SK-N-MC (cell line): ENCODE data around the gene TTLL11.

Source experiments
- DNase-seq: peaks from one replicate; pipeline ENCODE4 v3.0.0-alpha.2; 2011; ENCODE audit warnings: low read depth, low spot score
- H3K27ac ChIP-seq: fragments of 200-600 bp; sonication (generic); 2 replicates; pipeline ENCODE4 v1.5.1; 2016; ENCODE audit warnings: mixed run types
- H3K36me3 ChIP-seq: fragments of 200-600 bp; sonication (generic); 2 replicates; pipeline ENCODE4 v1.6.1; 2017; ENCODE audit warnings: antibody characterized with exemption, low read length, mixed read lengths; ENCODE audit not compliant: insufficient read depth
- H3K4me3 ChIP-seq: fragments of 200-600 bp; sonication (generic); 2 replicates; pipeline ENCODE4 v1.5.1; 2016
- H3K9ac ChIP-seq: fragments of 200-600 bp; sonication (generic); 2 replicates; pipeline ENCODE4 v1.8.0; 2017; ENCODE audit warnings: mixed run types, mixed read lengths; ENCODE audit not compliant: insufficient read length
- H3K9me3 ChIP-seq: fragments of 200-600 bp; sonication (generic); 2 replicates; pipeline ENCODE4 v1.6.1; 2017; ENCODE audit warnings: low read depth, mild to moderate bottlenecking, antibody characterized with exemption, low read length, moderate library complexity, mixed read lengths
- EZH2 ChIP-seq: fragments of 200-600 bp; sonication (generic); IDR thresholded peaks from one replicate; pipeline ENCODE4 v1.6.1; 2017; ENCODE audit warnings: antibody characterized with exemption
- FOXP2 ChIP-seq: optimal IDR thresholded peaks from 2 replicates; pipeline ENCODE3; 2011; ENCODE audit warnings: mild to moderate bottlenecking, moderate library complexity; ENCODE audit not compliant: insufficient read depth; ENCODE audit errors: extremely low read length, control extremely low read depth
- POLR2AphosphoS5 ChIP-seq: IDR thresholded peaks from 2 replicates; pipeline ENCODE4 v1.6.1; 2012; ENCODE audit warnings: mild to moderate bottlenecking, low read depth, low read length, borderline replicate concordance

Gene TTLL11

DNA sequence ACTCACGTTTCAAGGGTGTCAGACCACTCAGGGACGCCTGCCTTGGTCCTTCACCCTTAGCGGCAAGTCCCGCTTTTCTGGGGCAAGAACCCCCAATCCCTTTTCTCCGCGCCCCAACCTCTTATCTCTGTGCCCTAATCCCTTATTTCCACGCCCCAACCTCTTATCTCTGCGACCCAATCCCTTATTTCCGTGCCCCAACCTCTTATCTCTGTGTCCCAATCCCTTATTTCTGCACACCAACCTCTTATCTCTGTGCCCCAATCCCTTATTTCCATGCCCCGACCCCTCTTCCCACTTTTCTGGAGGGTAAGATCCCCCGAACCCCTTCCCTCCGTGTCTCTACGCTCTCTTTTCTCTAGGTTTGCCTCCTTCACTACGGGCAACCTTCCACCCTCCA is 302.3 kb downstream of the TTLL11 start:
- no peaks in the 10 kb centered on the region for H3K9me3 ChIP-seq
- no peak overlapping the region for H3K4me3 ChIP-seq
- TF ChIP-seq POLR2AphosphoS5 (no peak), EZH2 (no peak), FOXP2 (no peak)
- no peak overlapping the region for H3K27ac ChIP-seq
- no peak overlapping the region for H3K9ac ChIP-seq
- DNase-seq: no peak
- no peaks in the 10 kb centered on the region for H3K36me3 ChIP-seq

DNA sequence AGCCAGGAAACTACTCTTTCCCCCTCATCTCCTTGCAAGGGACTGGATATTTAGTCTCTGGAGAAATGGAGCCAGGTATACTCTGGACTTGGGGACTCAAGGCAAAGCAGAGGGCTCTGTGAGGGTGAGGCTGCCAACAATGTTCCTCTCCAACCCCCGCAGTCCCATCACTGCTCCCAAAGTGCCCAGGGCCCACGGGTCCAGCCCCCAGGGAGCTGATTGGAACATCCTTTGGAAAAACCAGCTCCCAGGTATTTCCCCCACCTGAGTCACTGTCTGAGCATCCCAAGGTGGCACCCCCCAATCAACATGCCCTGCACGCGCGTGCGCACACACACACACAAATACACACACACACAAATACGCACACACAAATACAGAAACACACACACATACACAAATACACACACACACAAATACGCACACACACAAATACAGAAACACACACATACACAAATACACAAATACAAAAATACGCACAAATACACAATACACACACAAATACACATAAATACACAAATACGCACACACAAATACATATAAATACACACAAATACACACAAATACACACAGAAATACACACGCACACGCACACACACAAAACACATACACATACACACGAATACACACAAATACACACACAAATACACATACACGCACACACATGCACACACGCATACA is 304.3 kb downstream of the TTLL11 start:
- H3K4me3 ChIP-seq: no peak overlapping the region

DNA sequence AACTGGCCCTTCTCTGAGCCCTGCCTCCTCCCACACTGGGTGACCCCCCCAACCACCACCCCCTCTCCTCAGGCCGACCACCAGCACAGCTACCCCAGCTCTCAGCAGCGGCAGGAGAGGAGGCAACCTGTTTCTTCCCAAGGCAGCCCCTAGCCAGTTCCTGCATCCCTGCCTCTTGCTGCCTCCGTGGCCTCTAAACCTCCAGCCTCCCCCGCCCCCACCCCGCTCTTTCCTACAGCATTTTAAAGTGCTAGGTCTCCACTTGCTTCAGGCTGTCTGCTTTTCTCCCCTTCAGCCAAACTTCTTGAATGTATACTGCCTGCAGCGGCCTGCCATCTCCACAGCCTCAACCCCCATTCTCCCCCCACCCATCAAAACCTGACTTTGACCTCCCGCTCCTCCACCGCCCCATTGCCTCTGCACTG is 306.1 kb downstream of the TTLL11 start:
- no peak overlapping the region for H3K27ac ChIP-seq
- DNase-seq: no peak
- H3K9me3 ChIP-seq: no peaks in the 10 kb centered on the region
- H3K9ac ChIP-seq: no peak overlapping the region
- TF ChIP-seq POLR2AphosphoS5 (no peak), EZH2 (no peak), FOXP2 (no peak)
- no peak overlapping the region for H3K4me3 ChIP-seq
- peaks cover 5% of the 10 kb centered on the region; the same call in 1 of the 2 replicates for H3K36me3 ChIP-seq

More for the DNA sequence above, 304.3 kb downstream of the TTLL11 start:
- H3K9me3 ChIP-seq: no peaks in the 10 kb centered on the region
- no peak overlapping the region for H3K27ac ChIP-seq
- H3K9ac ChIP-seq: no peak overlapping the region
- no peaks in the 10 kb centered on the region for H3K36me3 ChIP-seq
- DNase-seq: no peak
- no peak for TF ChIP-seq EZH2
- TF ChIP-seq POLR2AphosphoS5: no peak
- TF ChIP-seq FOXP2: no peak

GRCh38 chr9:121786543-121786948 is 306.6 kb downstream of the TTLL11 start:
- no peak overlapping the region for H3K9ac ChIP-seq
- no peak for DNase-seq
- no peak overlapping the region for H3K27ac ChIP-seq
- no peaks in the 10 kb centered on the region for H3K9me3 ChIP-seq
- H3K4me3 ChIP-seq: no peak overlapping the region
- peaks cover 10% of the 10 kb centered on the region; the same call in 1 of the 2 replicates for H3K36me3 ChIP-seq
- TF ChIP-seq FOXP2 (no peak), POLR2AphosphoS5 (no peak), EZH2 (no peak)

DNA sequence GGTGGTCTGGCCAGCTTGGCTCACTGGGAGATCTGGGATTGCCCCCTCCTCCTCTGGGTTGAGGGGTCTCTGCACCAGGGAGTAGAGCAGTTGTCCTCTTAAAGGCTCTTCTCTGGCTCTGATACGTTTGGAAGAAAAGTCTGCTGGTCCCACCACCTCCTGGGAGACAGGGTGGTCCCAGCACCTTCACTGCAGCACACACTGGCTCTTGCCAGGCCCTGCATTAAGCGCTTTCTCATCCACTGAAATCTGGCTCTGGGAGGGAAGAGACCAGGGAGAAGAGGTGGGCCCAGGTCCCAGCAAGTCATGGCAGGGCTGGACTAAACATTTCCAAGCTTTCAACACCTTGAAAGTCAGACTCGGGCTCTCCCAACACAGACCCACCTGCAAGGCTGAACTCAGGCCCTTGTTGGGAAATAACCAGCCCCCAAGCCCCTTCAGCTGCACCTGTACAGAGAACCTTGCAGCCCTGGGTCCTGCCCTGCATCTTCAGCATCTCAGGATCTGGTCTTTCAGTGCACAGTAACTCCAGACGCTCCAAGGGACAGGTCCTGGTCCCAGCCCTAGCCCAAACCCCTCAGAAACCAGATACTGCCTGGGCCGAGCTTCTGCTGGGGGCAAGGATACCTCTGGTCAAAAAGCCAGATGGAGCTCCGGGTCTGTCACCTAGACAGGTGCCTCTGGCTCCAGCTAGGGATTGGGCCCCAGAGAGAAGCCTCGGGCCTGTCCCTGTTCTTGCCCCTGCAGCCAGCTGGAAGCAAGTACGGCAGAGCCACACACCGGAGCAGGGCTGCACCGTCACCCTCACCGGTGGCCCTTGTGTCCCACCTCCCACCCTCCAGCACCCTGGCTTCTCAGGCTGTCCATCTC is 307.2 kb downstream of the TTLL11 start:
- no peak for TF ChIP-seq EZH2
- no peak for TF ChIP-seq FOXP2
- no peak for TF ChIP-seq POLR2AphosphoS5
- no peak overlapping the region for H3K4me3 ChIP-seq
- no peak overlapping the region for H3K9ac ChIP-seq
- H3K36me3 ChIP-seq: peaks cover 14% of the 10 kb centered on the region; the same call in 1 of the 2 replicates
- H3K9me3 ChIP-seq: no peaks in the 10 kb centered on the region
- H3K27ac ChIP-seq: no peak overlapping the region
- no peak for DNase-seq

GRCh38 chr9:121784731-121785411 is 308.2 kb downstream of the TTLL11 start:
- TF ChIP-seq POLR2AphosphoS5 (no peak), EZH2 (no peak), FOXP2 (no peak)
- Histone ChIP-seq H3K9ac (no peak overlapping the region), H3K36me3 (peaks cover 14% of the 10 kb centered on the region; the same call in 1 of the 2 replicates), H3K27ac (no peak overlapping the region), H3K4me3 (no peak overlapping the region), H3K9me3 (no peaks in the 10 kb centered on the region)
- no peak for DNase-seq

DNA sequence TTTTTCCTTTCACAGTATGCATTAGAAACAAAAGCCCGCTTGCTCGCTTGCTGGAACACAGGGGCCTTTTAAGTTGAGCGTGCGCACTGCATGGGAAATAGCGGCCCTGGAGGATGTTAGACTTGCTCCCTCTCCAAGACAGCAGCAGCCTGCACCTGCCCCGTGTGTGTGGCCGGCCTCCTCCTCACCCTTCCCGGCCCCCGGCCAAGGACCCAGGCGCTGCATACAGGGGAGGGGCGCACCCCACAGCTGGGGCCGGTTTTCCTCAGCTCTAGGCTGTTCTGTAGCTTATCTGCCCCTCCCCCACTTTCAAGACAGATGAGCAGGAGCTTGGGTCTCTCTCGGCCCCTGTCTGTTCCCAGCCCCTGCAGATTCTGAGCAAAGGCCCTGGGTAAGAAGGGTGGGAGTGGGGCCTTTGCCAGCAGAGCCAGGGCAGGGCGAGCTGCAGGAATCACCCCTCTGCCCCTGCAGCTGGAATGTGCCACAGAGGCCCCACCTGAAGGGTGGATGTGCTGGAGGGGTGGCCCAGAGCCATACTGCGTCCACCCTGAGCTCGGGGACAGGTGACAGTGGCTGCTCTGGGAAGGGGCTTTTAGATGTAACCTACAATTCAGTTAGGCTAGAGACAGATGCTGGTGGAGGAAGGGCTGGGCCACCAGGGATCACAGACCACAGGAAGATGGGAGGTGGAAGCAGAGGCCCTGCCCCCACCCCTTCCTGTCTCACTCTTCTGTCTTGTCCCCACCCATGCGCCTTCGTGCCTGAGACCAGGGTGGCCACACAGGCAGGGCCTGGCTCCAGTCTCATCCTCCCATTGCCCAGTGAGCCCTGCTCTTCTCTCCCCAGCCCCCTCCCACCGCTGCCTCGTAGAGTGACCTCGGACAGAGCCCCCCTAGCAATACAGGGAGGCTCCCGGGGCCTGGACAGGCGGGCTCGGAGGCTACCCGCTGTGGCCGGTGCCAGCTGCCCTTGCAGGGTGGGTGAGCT is 309.3 kb downstream of the TTLL11 start:
- Histone ChIP-seq H3K27ac (no peak overlapping the region), H3K36me3 (peaks cover 15% of the 10 kb centered on the region; the same call in 1 of the 2 replicates), H3K9ac (no peak overlapping the region), H3K9me3 (no peaks in the 10 kb centered on the region), H3K4me3 (no peak overlapping the region)
- no peak for TF ChIP-seq POLR2AphosphoS5
- DNase-seq: no peak
